HUDEP-2 (cell line): ENCODE results near the gene MRPL40.

ENCODE experiments used
- DNase-seq, 76 experiments: peaks; one replicate each; lab custom pipeline; 2025; ENCODE audit not compliant: unreplicated experiment in 76 of 76; lab: John Stamatoyannopoulos, UW

The MRPL40 gene

DNA sequence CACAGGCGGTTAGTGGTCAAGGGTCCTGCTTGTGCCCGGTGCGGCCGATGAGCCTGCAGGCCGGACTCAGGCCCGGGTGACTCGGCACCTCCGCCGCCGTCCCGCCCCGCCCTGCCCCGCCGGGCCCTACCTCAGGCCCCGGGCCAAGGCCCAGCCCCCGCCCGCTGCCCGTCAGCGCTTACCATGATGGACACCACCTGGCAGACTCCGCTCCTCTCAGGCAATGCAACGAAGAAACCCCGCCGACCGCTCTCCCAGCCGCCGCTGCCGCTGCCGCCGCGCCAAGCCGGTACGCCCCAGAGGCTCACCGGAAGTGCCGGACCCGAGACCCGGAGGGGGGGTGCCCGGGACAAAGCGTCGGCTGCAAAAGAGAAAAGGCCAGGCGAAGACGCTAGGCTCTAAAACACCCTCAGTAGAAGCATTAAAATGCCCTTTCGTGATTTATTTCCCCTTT lies 46.6 kb downstream of the MRPL40 start, which contains the start of gene UFD1:
Gene UFD1, minus strand, starts transcription at position 293 of the 454 bp plus-strand sequence. Its CDS starts 108 bp downstream, at position 185.
- peak in 68 of 76 experiments; percentile 7 to 85 (median 66) for DNase-seq

- DNase-seq, result peak in 75 of 76 experiments; percentile 40 to 97 (median 91)
These were observed 47.2 kb downstream of the MRPL40 start, which contains the start of gene CDC45 for GRCh38 chr22:19479355-19480172. TSS of gene CDC45 (plus strand) at chr22:19479920. CDS start at chr22:19479969, 49 bp downstream.

GRCh38 chr22:19480173-19480568 lies 47.8 kb downstream of the MRPL40 start:
- no peak for DNase-seq

DNA sequence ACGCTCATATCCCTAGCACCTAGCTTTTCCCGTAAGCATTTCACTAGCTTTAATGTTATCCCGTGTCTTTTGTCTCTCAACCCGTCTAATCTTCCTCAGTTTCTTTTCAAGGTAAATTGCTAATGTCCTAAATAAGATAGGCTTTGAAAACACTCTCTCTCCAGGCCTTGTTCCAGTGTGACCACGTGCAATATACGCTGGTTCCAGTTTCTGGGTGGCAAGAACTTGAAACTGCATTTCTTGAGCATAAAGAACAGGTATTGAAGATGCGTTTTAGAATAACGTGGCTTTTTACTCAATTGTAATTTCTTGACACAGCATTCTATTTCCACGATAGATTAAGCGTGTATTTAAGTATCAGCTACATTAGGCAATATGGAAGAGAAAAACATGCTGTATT lies 48.4 kb downstream of the MRPL40 start:
- no peak for DNase-seq

- DNase-seq, result no peak
These were observed 50.0 kb downstream of the MRPL40 start for GRCh38 chr22:19482297-19482696.

DNA sequence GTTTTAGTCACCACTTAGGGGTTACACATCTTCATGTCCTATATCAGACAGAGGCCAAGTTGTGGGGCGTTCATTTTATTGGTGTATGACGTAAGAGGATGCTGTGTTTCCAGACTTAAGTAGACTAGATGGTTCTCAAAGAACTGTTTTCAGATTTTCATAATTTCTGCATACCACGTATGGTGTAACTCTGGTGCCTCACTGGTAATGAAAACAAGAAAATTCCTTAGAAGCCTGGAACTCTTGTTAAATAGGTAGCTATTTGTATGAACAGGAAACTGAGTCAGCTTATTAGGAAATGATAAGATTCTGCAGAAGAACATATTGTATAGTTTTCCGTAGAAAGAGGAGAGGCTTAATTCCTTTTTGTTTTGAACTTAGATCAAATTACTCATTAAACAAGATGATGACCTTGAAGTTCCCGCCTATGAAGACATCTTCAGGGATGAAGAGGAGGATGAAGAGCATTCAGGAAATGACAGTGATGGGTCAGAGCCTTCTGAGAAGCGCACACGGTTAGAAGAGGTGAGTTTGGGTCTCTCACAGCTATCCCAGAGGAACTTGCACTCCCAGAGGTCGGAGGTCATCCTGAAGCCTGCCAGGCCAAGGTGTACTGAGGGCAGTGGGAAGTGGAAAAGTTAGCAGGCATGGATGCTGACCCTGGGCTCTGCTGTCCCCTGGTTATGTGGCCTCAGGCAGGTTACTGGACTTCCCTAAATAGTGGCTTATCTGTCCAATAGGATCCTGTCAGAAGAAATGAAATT lies 51.3 kb downstream of the MRPL40 start:
- DNase-seq, result no peak
